ENCODE results near the gene SLC45A1.

SLC45A1 gene

DNA sequence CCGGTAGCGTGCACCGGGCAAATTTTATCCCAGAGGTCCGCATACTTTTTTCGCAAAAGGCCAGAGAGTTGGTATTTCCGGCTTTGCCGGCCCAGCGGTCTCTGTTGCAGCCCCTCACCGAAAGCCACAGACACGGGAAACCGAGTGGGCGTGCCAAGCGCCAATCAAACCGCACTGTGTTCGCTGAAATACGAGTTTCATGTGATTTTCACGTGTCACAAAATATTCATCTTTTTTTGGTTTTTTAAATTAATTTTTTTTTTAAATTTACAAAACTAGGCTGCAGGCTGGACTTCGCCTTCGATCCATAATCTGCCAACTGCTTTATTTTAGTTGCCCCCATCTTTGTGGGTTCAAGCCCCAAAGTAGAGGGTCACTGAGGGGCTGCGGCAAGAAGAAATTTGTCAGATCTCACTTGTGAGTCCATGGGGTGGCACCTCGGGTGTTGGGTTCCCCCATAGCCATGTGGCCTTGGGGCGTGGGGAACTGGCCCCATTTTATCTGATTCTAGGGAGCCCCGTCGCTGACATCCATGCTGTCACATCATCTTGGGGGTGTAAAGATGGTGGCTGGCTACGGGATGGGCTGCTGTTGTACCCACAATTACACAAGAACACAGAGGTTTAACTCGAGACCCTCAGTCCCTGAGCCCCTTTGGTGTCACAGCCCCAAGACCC, 20.8 kb downstream of the SLC45A1 start:
- no peak for DNase-seq

- no peak for DNase-seq
Observed at GRCh38 chr1:8339203-8339600, 21.3 kb downstream of the SLC45A1 start.

- no peak for DNase-seq
Observed at GRCh38 chr1:8340448-8340847, 22.5 kb downstream of the SLC45A1 start.

DNA sequence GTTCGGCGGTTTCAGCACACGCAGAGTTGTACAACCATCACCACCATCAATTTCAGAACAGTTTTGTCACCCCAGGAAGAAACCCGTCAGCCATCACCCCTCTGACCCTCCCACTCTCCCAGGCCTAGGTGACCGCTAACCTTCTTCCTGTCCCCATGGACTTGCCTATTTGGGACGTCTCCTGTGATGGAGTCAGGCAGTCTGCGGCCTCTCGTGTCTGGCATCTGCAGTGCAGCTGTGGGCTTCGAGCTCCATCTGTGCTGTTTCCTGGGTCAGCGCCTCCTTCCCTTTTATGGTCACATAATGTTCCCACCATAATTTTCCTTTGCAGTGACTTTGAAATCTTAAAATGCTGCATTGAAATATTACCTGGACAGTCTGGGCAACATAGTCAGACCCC, 24.4 kb downstream of the SLC45A1 start:
- no peak for DNase-seq

GRCh38 chr1:8343044-8343443, 25.1 kb downstream of the SLC45A1 start:
- DNase-seq: no peak

DNA sequence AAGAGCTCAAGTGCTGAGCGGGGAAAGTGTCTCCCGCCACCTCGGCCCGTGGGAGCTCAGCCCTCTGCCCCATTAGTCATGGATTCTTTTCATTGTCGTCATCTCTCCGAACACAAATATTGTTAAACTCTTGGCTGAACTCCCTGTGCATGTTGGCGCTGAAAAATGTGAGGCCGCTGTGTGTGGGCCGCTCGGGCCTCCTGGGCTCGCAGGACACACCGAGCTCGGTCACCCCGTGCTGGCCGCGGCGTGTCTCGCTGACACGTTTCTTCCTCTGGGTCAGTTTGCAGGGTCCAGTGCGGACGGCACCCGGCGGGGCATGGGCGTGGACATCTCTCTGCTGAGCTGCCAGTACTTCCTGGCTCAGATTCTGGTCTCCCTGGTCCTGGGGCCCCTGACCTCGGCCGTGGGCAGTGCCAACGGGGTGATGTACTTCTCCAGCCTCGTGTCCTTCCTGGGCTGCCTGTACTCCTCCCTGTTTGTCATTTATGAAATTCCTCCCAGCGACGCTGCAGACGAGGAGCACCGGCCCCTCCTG, 25.6 kb downstream of the SLC45A1 start:
- no peak for DNase-seq

DNA sequence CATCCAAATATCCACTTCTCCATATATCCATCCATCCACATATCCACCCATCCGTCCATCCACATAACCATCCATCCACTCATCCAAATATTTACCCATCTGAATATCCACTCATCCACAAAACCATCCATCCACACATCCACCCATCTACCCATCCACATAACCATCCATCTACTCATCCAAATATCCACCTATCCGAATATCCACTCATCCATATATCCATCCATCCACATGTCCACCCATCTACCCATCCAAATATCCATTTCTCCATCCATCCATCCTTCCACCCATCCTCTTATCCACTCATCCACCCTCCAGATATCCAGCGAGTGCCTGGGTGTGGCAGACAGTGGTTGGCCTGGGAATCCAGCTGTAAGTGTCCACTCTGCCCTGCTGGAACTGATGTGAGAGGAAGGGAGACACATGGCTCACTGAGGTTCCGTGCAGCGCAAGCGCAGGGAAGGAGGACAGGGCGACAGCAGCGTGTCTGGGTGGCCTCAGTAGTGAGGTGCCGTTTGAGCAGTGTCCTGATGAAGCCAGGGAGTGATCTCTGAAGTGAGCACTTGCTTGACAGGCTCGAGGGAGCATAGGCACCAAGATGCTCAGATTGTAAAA, 27.1 kb downstream of the SLC45A1 start:
- DNase-seq: no peak

DNA sequence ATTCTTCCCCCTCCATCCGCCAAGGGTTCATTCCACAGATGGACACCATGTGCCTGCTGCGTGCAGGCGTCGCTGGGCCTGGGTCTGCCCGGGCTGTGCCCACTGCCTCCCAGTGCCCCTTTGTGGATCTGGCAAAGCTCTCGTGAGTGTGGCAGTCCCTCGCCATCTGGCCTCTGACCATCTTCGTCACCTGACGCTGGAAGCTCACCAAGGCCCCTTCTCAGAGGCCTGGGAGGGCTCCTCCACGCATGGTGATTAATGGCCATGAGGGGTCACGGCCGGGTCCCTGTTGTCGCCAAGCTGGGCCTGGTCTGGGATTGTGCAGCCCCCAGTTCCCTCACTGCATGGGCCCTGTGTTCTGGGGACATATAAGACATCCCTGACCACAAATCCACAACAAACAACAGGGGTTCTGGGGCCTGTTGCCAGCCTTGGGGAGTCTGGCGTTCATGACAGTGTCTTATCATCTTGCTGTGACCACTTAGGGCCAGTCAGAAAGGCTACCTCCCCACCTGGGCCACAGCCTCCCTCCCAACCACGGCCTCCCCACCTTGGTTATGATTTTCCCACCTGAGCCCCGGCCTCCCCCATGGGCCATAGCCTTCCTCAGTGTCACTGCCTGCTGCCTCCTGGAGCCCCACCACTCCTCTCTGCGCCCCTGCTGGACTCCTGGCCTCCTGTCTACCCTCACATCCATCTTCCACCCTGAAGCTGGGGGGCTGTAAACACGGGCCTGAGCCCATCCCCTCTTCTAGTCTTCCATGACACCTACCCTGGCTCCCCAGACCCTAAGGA, 27.9 kb downstream of the SLC45A1 start:
- no peak for DNase-seq

DNA sequence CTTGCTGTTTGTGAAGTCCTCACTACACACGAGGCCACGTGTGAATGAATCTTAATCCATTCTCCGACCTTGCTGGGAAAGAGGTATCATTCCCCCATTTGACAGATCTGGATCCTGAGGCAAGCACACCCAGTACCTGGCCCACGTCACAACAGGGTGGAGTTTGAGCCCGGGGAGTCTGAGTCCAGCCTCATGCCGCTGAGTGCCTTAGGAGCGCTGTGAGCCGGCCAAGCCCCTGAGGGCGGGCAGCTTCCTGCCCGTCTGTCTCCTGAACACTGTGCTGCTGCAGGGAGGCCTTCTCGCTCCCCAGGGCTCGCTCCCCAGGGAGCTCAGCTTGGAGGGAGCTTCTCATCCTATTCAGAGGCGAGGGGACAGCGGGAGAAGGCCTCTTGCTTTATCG, 29.7 kb downstream of the SLC45A1 start:
- no peak for DNase-seq

GRCh38 chr1:8348047-8348776, 30.3 kb downstream of the SLC45A1 start:
- DNase-seq: no peak

DNA sequence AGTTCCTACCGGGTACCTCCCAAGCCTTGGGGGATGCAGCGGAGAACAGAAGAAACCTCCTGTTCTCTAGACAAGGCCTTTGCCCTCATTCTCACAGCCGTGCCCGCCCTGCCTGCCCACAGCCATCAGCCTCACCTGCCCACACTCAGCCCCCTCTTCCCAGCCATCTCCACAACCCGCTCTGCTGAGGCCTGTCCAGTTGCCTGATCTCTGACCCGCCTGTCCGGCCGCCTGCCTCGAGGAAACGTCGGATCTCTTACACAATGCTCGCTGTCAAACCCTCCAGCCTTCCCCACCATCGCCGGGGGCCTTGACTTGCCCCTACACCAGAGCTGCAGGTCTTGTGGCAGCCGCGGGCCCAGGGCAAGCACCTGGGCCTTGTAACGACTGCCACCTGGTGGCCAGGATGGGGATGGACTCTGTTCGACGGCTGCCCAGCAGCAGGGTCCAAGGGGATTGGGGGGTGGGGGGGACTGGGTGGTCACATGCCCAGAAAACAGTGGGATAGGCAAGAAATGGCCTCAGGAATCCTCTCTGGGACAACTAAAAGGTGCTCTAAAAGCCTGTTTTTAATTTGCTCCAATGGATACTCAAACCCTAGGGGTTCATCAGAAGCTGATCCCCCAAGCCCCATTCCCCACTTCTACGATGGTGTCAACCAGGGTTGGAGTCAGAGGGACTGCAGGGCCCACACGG, 31.0 kb downstream of the SLC45A1 start:
- no peak for DNase-seq

- DNase-seq: no peak
Observed at GRCh38 chr1:8349473-8349865, 31.6 kb downstream of the SLC45A1 start.

GRCh38 chr1:8349961-8350360, 32.0 kb downstream of the SLC45A1 start:
- no peak for DNase-seq

- DNase-seq: no peak
Observed at GRCh38 chr1:8350914-8351684, 33.2 kb downstream of the SLC45A1 start.

- no peak for DNase-seq
Observed at GRCh38 chr1:8351693-8352470, 34.0 kb downstream of the SLC45A1 start.

DNA sequence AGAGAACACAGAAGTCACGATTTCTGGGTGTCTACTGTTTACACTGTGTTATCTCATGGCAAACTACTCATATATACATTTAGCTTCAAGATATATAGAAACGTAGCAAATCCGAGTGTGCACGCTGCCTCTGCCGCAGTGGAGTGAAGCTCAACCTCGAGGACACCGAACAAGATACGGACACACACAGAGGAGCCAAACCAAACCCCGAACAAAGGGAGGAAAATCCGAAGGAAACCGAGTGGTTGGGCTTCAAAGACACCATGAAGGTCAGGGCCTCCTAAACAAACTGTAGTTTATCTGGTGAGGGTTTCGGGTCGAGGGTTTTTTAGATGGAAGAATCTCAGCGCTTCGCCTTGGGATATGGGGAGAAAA, 34.5 kb downstream of the SLC45A1 start:
- no peak for DNase-seq

DNA sequence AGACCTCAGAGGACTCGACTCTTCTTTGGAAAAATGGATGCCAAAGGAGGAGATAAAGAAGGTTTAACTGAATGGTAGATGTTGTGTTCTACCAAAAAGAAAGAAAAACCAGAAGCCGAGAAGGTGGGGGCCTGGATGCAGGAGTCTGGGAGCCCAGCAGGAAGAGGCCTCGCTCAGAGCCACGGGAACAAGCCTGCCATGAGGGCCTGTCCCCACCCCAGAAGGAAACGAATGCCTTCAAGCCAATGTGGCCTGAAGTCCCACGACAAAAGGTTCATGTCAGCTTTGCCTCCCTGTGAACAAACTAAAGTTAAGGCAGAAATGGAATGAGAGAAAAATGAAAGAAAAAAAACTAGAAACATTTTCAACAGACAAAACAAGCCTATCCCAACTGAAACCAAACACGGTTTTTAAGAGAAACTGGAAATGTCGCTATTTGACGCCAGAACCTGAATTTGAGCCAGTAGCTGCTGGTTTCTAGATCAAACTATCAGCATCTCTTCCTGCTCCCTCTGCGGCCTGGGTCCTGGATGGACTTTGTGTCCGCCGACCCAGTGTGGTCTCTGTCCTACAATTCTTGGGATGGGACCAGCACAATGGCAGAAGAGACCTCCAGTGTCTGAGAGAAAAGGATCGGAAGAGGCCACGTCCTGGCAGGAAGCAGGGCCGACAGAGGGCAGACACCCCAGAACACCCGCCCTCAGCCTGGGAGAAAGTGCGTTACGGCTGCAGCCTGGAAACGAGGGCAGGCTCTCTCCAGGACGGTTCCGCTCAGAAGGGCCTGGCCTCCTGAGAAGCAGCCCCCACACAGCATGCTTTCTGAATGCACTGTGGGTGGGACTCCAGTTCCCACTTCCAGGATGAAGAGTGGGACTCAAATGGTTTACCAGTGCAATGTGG, 35.2 kb downstream of the SLC45A1 start:
- DNase-seq: no peak

GRCh38 chr1:8354038-8354437, 36.1 kb downstream of the SLC45A1 start:
- DNase-seq: no peak

- DNase-seq: no peak
Observed at GRCh38 chr1:8355439-8356255, 37.7 kb downstream of the SLC45A1 start.

Data from GF-D8 (cell line).